Endometrial microvascular endothelial cells (primary cell): ENCODE data around the gene IQCE. TPM values are rescaled to one million over a fixed set of nuclear protein-coding genes. Genes with fewer than 3 reads are reported as not detected.
"Not testable (repeated sequence)": the region's sequence is repeated elsewhere in the genome, so short reads cannot be mapped to it uniquely, and the experiment has no call there.

Experiments used
- in situ Hi-C: cut with HindIII; loops from 2 replicates; pipeline ENCODE4 v1.10.0; 2017; ENCODE audit warnings: low sequenced_read_pairs, low pct_unique_long_range_greater_than_20kb; ENCODE audit errors: inconsistent ontology term
- total RNA-seq: library from RNA; depleted of rRNA; stranded (reverse); fragments of >200 nt; gene quantifications from one replicate; pipeline ENCODE4 v1.2.3, GENCODE V29; 2015; ENCODE audit errors: inconsistent ontology term

Gene IQCE
- total RNA-seq, 1 donor from 2014 or later, result 17.4 TPM

GRCh38 chr7:2571409-2571808, 12.6 kb downstream of the IQCE start:
- in situ Hi-C loops, result no loop called here

GRCh38 chr7:2572101-2572842, 13.5 kb downstream of the IQCE start:
- in situ Hi-C loops, result no loop called here

- in situ Hi-C loops, result no loop called here
Measured at GRCh38 chr7:2573761-2574160, 15.0 kb downstream of the IQCE start.

- in situ Hi-C loops, result no loop called here
Measured at GRCh38 chr7:2575046-2575732, 16.4 kb downstream of the IQCE start.

- in situ Hi-C loops, result no loop called here
Measured at GRCh38 chr7:2575733-2576340, 17.1 kb downstream of the IQCE start.

GRCh38 chr7:2576742-2577491, 18.1 kb downstream of the IQCE start:
- in situ Hi-C loops, result no loop called here

GRCh38 chr7:2577914-2578680, 19.3 kb downstream of the IQCE start:
- in situ Hi-C loops, result no loop called here

- in situ Hi-C loops, result no loop called here
Measured at GRCh38 chr7:2580636-2581035, 21.9 kb downstream of the IQCE start.

GRCh38 chr7:2582006-2582735, 23.4 kb downstream of the IQCE start:
- in situ Hi-C loops, result no loop called here

- in situ Hi-C loops, result no loop called here
Measured at GRCh38 chr7:2583798-2584580, 25.2 kb downstream of the IQCE start.

- in situ Hi-C loops, result no loop called here
Measured at GRCh38 chr7:2585446-2585845, 26.7 kb downstream of the IQCE start.

- in situ Hi-C loops, result no loop called here
Measured at GRCh38 chr7:2586326-2587020, 27.7 kb downstream of the IQCE start.

- in situ Hi-C loops, result no loop called here
Measured at GRCh38 chr7:2587134-2587533, 28.4 kb downstream of the IQCE start.

- in situ Hi-C loops, result no loop called here
Measured at GRCh38 chr7:2587778-2588177, 29.0 kb downstream of the IQCE start.

GRCh38 chr7:2589341-2589740, 30.6 kb downstream of the IQCE start:
- in situ Hi-C loops, result no loop called here

GRCh38 chr7:2589941-2590340, 31.2 kb downstream of the IQCE start:
- in situ Hi-C loops, result not testable (repeated sequence)

GRCh38 chr7:2592375-2592865, 33.6 kb downstream of the IQCE start:
- in situ Hi-C loops, result no loop called here
